Smooth muscle cell (in vitro differentiated cells): ENCODE data around the gene TSHB. TPM values are rescaled to one million over a fixed set of nuclear protein-coding genes. Genes with fewer than 3 reads are reported as not detected.

ENCODE experiments used
- DNase-seq: peaks from one replicate; lab custom pipeline; 2025; ENCODE audit not compliant: unreplicated experiment; lab: John Stamatoyannopoulos, UW
- H2AFZ ChIP-seq: fragments of 200-600 bp; sonication (generic); 2 replicates; pipeline ENCODE4 v1.6.0; 2016; ENCODE audit warnings: antibody characterized with exemption, low read depth, mild to moderate bottlenecking
- H3F3A ChIP-seq: fragments of 200-600 bp; sonication (generic); 2 replicates; pipeline ENCODE4 v1.6.0; 2017; ENCODE audit warnings: antibody characterized with exemption, low read depth
- H3K27ac ChIP-seq: fragments of 200-600 bp; sonication (generic); 2 replicates; pipeline ENCODE4 v1.5.1; 2016; ENCODE audit warnings: low read depth, mild to moderate bottlenecking
- H3K27me3 ChIP-seq: fragments of 200-600 bp; sonication (generic); 2 replicates; pipeline ENCODE4 v1.6.1; 2016; ENCODE audit warnings: low read depth, mild to moderate bottlenecking
- H3K36me3 ChIP-seq: fragments of 200-600 bp; sonication (generic); 2 replicates; pipeline ENCODE4 v1.5.1; 2016; ENCODE audit warnings: low read depth
- H3K4me1 ChIP-seq: fragments of 200-600 bp; sonication (generic); 2 replicates; pipeline ENCODE4 v1.5.1; 2016; ENCODE audit warnings: low read depth
- H3K4me2 ChIP-seq: fragments of 200-600 bp; sonication (generic); 2 replicates; pipeline ENCODE4 v1.6.0; 2016; ENCODE audit warnings: mild to moderate bottlenecking
- H3K4me3 ChIP-seq: fragments of 200-600 bp; sonication (generic); 2 replicates; pipeline ENCODE4 v1.5.1; 2016; ENCODE audit warnings: mild to moderate bottlenecking
- H3K79me2 ChIP-seq: fragments of 200-600 bp; sonication (generic); 2 replicates; pipeline ENCODE4 v1.6.0; 2016; ENCODE audit warnings: low read depth, mild to moderate bottlenecking
- H3K9ac ChIP-seq: fragments of 200-600 bp; sonication (generic); 2 replicates; pipeline ENCODE4 v1.6.0; 2016; ENCODE audit warnings: low read depth
- H3K9me3 ChIP-seq: fragments of 200-600 bp; sonication (generic); replicated peaks from 2 replicates; pipeline ENCODE4 v1.5.1; 2016; ENCODE audit warnings: low read depth
- H4K20me1 ChIP-seq: fragments of 200-600 bp; sonication (generic); 2 replicates; pipeline ENCODE4 v1.6.0; 2016; ENCODE audit warnings: low read depth
- CTCF ChIP-seq: fragments of 200-600 bp; sonication (generic); IDR thresholded peaks from 2 replicates; pipeline ENCODE4 v1.5.1; 2017; ENCODE audit warnings: borderline replicate concordance, mild to moderate bottlenecking, antibody characterized with exemption; ENCODE audit not compliant: insufficient read depth, poor library complexity, severe bottlenecking
- WGBS: methylation state at CpG from one replicate; pipeline ENCODE4 v1.1.7; 2016; ENCODE audit warnings: low lambda C conversion rate; 5-methylcytosine and 5-hydroxymethylcytosine counted together
- polyA plus RNA-seq: library from polyadenylated mRNA; unstranded; fragments of >200 nt; fragmentation: Nextera tagmentation; extraction: Ambion mirVana; gene quantifications from 2 replicates; pipeline ENCODE4 v1.2.1, GENCODE V29; 2016
- total RNA-seq: library from RNA; depleted of rRNA; stranded (reverse); fragments of >200 nt; gene quantifications from 2 replicates; pipeline ENCODE4 v1.2.3, GENCODE V29; 2014

Gene TSHB
- total RNA-seq (not detected in 2 replicates), polyA plus RNA-seq (not detected in 2 replicates)

- H3K36me3 ChIP-seq: no peaks in the 10 kb centered on the region
- TF ChIP-seq CTCF: no peak
These were observed at the start of gene TSHB for GRCh38 chr1:115029526-115029925. TSHB (plus strand) TSS chr1:115029826; CDS start chr1:115033363, 3,537 bp downstream.

DNA sequence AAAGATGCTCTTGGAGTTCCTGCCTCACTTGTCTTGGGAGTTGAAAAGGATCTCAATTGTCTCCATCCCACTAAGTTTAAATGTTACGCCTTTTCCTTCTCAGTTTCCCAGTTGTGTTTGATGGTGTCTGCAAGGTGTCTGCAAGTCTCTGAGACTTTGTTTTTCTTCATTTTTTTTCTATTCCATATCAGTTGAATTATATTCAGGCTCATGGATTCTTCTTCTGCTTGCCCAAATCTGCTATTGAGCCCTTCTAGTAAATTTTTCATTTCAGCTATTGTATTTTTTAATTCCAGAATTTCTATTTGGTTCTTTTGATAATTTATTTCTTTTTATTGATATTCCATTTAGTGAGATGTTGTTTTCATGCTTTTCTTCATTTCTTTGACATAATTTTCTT lies 47.4 kb upstream of the TSHB start:
- Histone ChIP-seq H2AFZ (no peak overlapping the region), H3K27ac (no peak overlapping the region), H3K27me3 (no peaks in the 10 kb centered on the region), H3K4me1 (no peaks in the 10 kb centered on the region), H3K79me2 (no peaks in the 10 kb centered on the region), H3K36me3 (peaks cover 6% of the 10 kb centered on the region), H3F3A (no peaks in the 10 kb centered on the region), H3K9ac (no peak overlapping the region), H3K9me3 (peaks cover 7% of the 10 kb centered on the region), H3K4me2 (no peak overlapping the region), H4K20me1 (no peaks in the 10 kb centered on the region), H3K4me3 (no peak overlapping the region)
- TF ChIP-seq CTCF: no peak
- DNase-seq: no peak
- WGBS: 58% methylated on average over 1 of the region's 1 CpG

More at GRCh38 chr1:115029526-115029925, at the start of gene TSHB:
- H3K4me3 ChIP-seq: no peak within 1 kb of the TSS
- no peak within 1 kb of the TSS for H3K27ac ChIP-seq
- no peak within 1 kb of the TSS for H3K9ac ChIP-seq
- H2AFZ ChIP-seq: no peak within 1 kb of the TSS
- no peaks in the 10 kb centered on the region for H3F3A ChIP-seq
- no peak for DNase-seq
- H3K79me2 ChIP-seq: no peaks in the 10 kb centered on the region
- H3K4me1 ChIP-seq: no peaks in the 10 kb centered on the region
- no peaks in the 10 kb centered on the region for H4K20me1 ChIP-seq
- H3K27me3 ChIP-seq: no peaks in the 10 kb centered on the region
- H3K9me3 ChIP-seq: no peaks in the 10 kb centered on the region
- no peak within 1 kb of the TSS for H3K4me2 ChIP-seq

GRCh38 chr1:114986286-114986685 lies 43.3 kb upstream of the TSHB start:
- Histone ChIP-seq H3F3A (no peaks in the 10 kb centered on the region), H3K4me2 (no peak overlapping the region), H3K4me1 (no peaks in the 10 kb centered on the region), H3K4me3 (no peak overlapping the region), H3K36me3 (peaks cover 6% of the 10 kb centered on the region), H4K20me1 (no peaks in the 10 kb centered on the region), H3K9me3 (peaks cover 21% of the 10 kb centered on the region), H3K27ac (no peak overlapping the region), H3K79me2 (no peaks in the 10 kb centered on the region), H3K27me3 (no peaks in the 10 kb centered on the region), H2AFZ (no peak overlapping the region), H3K9ac (no peak overlapping the region)
- no peak for TF ChIP-seq CTCF
- no peak for DNase-seq

GRCh38 chr1:114988095-114988494 lies 41.5 kb upstream of the TSHB start:
- WGBS: 92% methylated on average over 1 of the region's 1 CpG
- H3K4me2 ChIP-seq: no peak overlapping the region

More at GRCh38 chr1:114988095-114988494, 41.5 kb upstream of the TSHB start:
- Histone ChIP-seq H3K79me2 (no peaks in the 10 kb centered on the region), H3K27me3 (no peaks in the 10 kb centered on the region), H4K20me1 (no peaks in the 10 kb centered on the region), H3K4me1 (no peaks in the 10 kb centered on the region), H3K9me3 (peaks cover 14% of the 10 kb centered on the region), H3K9ac (no peak overlapping the region), H2AFZ (no peak overlapping the region), H3K27ac (no peak overlapping the region), H3F3A (no peaks in the 10 kb centered on the region), H3K36me3 (no peaks in the 10 kb centered on the region), H3K4me3 (no peak overlapping the region)
- no peak for DNase-seq
- no peak for TF ChIP-seq CTCF
